ENCODE measurements around the gene PMVK. TPM values are rescaled to one million over a fixed set of nuclear protein-coding genes. Genes with fewer than 3 reads are reported as not detected.

Gene PMVK
- total RNA-seq, 1 experiment from 2014 or later, result 24.0 TPM

DNA sequence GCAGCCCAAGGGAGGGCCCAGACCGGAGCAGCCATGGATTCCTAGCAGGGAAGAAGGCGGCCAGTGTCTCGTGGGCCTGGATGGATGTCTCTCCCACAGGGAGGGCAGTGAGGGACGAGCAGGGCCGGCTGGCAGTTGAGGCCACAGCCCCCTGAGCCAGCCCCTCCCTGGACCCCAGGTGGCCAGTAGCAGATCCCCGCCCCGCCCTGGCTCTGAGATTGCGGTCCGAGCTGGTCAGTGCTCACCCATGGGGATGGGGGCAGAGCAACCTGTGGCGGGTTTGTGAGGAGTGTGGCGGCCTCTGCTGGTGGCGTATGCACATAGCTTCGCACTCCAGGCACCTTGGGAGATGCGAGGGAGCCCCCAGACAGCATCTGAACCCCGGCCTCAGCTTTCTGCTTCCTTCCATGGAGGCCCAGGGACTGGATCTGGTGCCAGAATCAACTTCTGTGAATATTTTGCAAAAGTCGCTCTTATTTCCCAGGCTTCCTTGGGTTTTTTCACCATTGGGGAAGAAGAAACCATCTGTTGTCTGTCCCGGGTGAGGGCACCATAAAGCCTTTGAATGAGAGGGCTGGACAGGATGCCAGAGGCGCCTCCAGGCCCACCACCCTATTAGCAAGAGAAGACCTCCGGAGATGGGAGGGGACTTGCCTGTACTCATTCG is 58.0 kb downstream of the PMVK start:
- no peaks in the 10 kb centered on the region for H4K20me1 ChIP-seq (ENCODE audit: insufficient read depth)
- RAD21 ChIA-PET (ENCODE audit: low non-redundant PET in 1 of 2, low total read pairs in 2 of 2, uncharacterized antibody in 2 of 2, unreplicated experiment in 2 of 2), result interaction anchor here (0.6 to 1.9 kb wide), 9 partner anchors 13 to 319 kb away, joined by 3 to 20 read pairs (median 5); no protein-coding TSS in a partner anchor
- intact Hi-C loops (cut with micrococcal nuclease), result loop anchor here (1.0 to 5.0 kb wide), 5 partner anchors 111 to 396 kb away; no protein-coding TSS in a partner anchor

More for the DNA sequence above, 58.0 kb downstream of the PMVK start:
- Histone ChIP-seq H3K9ac (ENCODE audit: low read length) (no peak overlapping the region), H3K79me2 (ENCODE audit: insufficient read depth, low read length) (no peaks in the 10 kb centered on the region), H3K4me3 (replicated peaks in 1 of 2; ENCODE audit: low read depth in 1 of 2, low read length in 2 of 2) (no peak overlapping the region), H3K27me3 (ENCODE audit: insufficient read depth, low read length) (no peaks in the 10 kb centered on the region), H3K4me2 (ENCODE audit: low read length) (peak overlapping the region; percentile 62), H3K9me2 (ENCODE audit: insufficient read depth) (no peaks in the 10 kb centered on the region), H2AFZ (ENCODE audit: low read depth, low read length, poor library complexity, severe bottlenecking) (peak overlapping the region; percentile 82), H3K27ac (ENCODE audit: low read depth, low read length) (no peak overlapping the region), H3K9me3 (ENCODE audit: control insufficient read depth in 1 of 2, insufficient read depth in 1 of 2, low read depth in 1 of 2, low read length in 2 of 2) (no peaks in the 10 kb centered on the region), H3K36me3 (ENCODE audit: control insufficient read depth in 1 of 2, insufficient read depth in 2 of 2, low read length in 2 of 2) (no peaks in the 10 kb centered on the region), H3K4me1 (ENCODE audit: control insufficient read depth in 1 of 2, insufficient read depth in 2 of 2, low read length in 2 of 2) (peaks cover 0 to 19% of the 10 kb centered on the region in 2 experiments; a peak in 3 of 4 replicates)
- ATAC-seq, result peak; percentile 100
- ChIA-PET POLR2A (interaction anchor here (1.0 to 2.2 kb wide), 2 partner anchors 8 to 209 kb away, joined by 5 read pairs; partner anchors contain the start of gene KCNN3), CTCF (interaction anchor here (0.6 to 2.0 kb wide), 23 partner anchors 8 to 398 kb away, joined by 3 to 32 read pairs (median 5); partner anchors contain the start of genes CHRNB2, KCNN3 and PMVK)
- BruUV-seq (replicated peaks), result no TSS peak
- peak; percentile 66 for DNase-seq (ENCODE audit: low read depth, low spot score)
- TF ChIP-seq, protein P1, sequence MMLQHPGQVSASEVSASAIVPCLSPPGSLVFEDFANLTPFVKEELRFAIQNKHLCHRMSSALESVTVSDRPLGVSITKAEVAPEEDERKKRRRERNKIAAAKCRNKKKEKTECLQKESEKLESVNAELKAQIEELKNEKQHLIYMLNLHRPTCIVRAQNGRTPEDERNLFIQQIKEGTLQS (IDR thresholded peaks at IDR 0.05), result no peak
- TF ChIP-seq RAD21 (IDR thresholded peaks at IDR 0.05; ENCODE audit: low read depth) (peak; percentile 96), CTCF (IDR thresholded peaks at IDR 0.05 in 2 of 3, conservative IDR thresholded peaks at IDR 0.05 in 1 of 3; ENCODE audit: borderline replicate concordance in 1 of 3, insufficient read depth in 1 of 3, low read depth in 2 of 3, low read length in 2 of 3) (peak; percentile 89), REST (IDR thresholded peaks at IDR 0.05; ENCODE audit: low read depth) (no peak)

All from HCT116 (cell line).